HG02642 (cell line): ENCODE data around the gene LDLRAP1.
"Not testable (repeated sequence)": the region's sequence is repeated elsewhere in the genome, so short reads cannot be mapped to it uniquely, and the experiment has no call there.

Source experiments
- ATAC-seq: cut with Tn5 transposase; IDR thresholded peaks from one replicate; pipeline ENCODE4 v1.9.1; 2021; ENCODE audit warnings: mild to moderate bottlenecking; ENCODE audit not compliant: unreplicated experiment, poor library complexity

Gene LDLRAP1

GRCh38 chr1:25598879-25599278 lies 55.5 kb downstream of the LDLRAP1 start:
- ATAC-seq: no peak

GRCh38 chr1:25599969-25600610 lies 56.7 kb downstream of the LDLRAP1 start:
- ATAC-seq: no peak

- ATAC-seq: not testable (repeated sequence)
Observed at GRCh38 chr1:25600971-25601699, 57.7 kb downstream of the LDLRAP1 start.

DNA sequence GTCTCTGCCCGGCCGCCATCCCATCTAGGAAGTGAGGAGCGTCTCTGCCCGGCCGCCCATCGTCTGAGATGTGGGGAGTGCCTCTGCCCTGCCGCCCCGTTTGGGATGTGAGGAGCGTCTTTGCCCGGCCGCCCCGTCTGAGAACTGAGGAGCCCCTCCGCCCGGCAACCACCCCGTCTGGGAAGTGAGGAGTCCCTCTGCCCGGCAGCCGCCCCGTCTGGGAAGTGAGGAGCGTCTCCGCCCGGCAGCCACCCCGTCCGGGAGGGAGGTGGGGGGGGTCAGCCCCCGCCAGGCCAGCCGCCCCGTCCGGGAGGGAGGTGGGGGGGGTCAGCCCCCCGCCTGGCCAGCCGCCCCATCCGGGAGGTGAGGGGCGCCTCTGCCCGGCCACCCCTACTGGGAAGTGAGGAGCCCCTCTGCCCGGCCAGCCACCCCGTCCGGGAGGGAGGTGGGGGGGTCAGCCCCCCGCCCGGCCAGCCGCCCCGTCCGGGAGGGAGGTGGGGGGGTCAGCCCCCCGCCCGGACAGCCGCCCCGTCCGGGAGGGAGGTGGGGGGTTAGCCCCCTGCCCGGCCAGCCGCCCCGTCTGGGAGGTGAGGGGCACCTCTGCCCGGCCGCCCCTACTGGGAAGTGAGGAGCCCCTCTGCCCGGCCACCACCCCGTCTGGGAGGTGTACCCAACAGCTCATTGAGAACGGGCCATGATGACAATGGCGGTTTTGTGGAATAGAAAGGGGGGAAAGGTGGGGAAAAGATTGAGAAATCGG lies 60.6 kb downstream of the LDLRAP1 start:
- not testable (repeated sequence) for ATAC-seq

- ATAC-seq: no peak
Observed at GRCh38 chr1:25607123-25607522, 63.7 kb downstream of the LDLRAP1 start.

DNA sequence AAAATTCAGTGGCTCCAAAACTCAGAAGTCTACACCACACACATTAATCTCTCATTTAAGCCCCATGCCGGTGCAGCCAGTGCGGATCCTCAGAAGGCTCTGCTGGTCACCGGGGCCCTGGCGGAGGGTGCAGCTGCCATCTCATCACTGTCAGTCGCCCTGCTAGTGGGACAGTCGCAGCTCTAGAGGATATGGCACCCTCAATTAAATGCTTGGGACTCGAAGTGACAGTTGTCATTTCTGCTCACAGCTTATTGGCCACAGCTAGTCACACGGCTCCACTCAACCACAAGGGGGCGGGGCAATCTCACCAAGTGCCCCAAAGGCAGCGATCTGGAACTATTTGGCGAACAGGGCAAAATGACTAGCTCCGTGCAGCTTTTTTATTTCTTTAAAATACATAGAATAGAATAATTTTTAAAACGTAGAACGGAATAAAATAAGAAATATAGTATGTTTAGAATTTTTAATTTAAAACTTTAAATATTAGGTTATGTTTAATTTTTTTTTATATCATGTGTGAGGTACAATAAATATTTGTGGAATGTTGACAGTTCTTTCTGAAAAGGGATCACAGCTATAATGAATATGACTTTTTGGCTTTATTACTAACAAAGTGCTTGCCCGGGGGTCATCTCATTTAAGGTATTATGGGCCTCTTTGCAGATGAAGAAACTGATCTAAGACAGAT lies 65.2 kb downstream of the LDLRAP1 start:
- ATAC-seq: no peak

DNA sequence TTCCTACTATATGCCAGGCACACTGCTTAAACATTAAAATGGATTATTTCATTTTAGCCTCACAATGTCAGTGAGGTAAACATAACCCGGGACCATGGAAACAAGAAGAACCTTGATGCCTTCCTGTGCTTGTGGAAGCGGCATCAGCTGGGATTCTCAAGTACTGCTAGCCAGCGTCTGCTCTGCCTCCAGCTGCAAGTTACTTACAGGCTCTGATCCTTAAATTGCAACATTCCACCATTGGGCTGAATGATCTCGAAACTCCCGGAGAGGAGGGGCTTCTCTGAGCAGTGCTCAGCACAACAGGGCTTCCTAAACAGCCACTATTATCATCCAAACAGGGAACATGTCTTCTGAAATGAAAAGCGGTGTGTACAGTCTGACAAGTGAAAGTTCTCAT lies 66.5 kb downstream of the LDLRAP1 start:
- no peak for ATAC-seq

DNA sequence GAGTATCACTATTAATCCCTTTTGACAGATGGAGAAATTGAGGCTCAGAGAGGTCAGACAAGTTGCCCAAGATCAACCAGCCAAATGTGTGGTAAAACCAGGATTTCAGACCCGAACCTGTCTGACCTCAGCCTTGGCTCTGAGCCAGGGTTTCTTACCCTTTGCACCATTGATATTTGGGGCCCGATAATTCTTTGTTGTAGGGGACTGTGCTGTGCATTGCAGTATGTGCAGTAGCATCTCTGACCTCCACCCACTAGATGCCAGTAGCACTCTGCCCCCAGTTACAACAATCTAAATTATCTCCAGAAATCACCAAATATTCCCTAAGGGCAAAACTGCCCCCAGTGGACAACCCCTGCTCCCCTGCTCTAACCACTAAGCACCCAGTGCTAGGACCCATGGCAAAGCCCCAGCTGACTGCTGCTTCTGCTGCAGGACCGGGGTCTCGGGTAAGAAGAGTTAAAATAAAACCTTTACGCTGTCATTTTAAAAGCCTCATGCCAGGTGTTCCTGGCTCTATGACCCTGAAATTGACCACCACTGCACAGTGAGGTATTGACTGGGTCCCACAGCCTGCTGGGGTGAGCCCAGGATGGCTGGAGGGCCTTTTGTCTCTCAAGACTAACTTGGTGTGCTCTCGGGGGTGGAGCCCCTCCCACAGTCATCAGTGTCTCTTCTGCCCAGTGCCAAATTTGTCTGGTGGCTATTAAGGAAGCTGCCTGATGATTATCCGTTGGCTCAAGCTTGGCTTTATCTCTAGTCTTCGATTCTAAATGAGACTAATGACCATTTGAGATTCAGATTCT lies 67.6 kb downstream of the LDLRAP1 start:
- ATAC-seq: no peak

- no peak for ATAC-seq
Observed at GRCh38 chr1:25611843-25612242, 68.4 kb downstream of the LDLRAP1 start.

- ATAC-seq: no peak
Observed at GRCh38 chr1:25612421-25612820, 69.0 kb downstream of the LDLRAP1 start.

DNA sequence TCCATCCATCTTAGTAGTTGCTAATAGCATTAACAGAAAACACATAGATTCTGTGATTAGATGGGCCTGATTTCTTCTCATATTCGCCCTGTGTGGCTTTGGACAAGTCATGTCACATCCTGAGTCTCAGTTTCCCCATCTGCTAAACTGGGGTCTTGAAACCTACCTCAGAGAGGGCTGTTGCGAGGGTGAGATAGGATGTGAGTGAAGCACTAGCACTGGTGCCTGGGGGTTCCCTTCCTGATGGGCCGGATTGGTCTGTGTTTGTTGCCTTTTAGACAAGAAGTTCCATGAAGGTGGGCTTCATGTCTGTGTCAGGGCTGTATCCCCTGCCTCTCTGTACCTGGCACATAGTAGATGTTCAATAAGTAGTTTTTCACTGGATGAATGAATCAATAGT lies 69.7 kb downstream of the LDLRAP1 start:
- no peak for ATAC-seq

GRCh38 chr1:25614501-25615171 lies 71.2 kb downstream of the LDLRAP1 start:
- ATAC-seq: no peak

- no peak for ATAC-seq
Observed at GRCh38 chr1:25615172-25615541, 71.8 kb downstream of the LDLRAP1 start.

GRCh38 chr1:25615563-25616094 lies 72.2 kb downstream of the LDLRAP1 start:
- no peak for ATAC-seq

GRCh38 chr1:25616095-25616986 lies 72.9 kb downstream of the LDLRAP1 start, which contains the start of gene MAN1C1:
TSS of gene MAN1C1 (plus strand) at chr1:25616791. CDS start at chr1:25617798, 1,007 bp downstream.
- peak; percentile 74 for ATAC-seq

DNA sequence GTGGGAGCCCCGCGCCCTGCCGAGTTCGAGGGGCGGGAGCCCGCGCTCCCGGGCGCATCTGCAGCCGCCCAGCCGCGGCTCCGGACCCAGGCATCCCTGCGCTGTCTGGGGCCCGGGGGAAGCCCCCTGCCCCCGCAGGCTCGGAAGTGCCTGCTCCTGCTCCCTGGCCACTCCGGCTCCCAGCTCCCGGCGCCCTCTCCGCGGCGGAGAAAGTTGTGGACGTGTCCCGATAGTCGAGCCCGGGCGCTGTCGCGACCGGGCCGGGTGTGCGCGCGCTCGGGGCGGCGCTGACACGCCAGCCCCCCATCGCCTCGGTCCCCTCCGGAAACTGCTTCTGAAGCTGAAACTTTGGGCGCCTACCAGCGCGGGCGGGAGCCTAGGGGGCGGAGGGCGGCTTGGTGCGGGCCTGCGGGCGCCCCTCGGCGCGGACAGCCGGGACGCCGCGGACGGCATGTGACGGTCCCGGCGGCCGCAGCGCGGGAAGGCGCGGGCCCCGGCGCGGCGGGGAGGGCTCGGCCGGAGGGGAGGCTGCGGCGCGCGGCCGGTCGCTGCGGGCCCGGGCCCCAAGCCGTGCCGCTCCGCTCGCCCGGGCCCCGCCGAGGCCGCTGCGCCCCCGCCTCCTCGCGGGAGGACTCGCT lies 73.7 kb downstream of the LDLRAP1 start:
- peak; percentile 15 for ATAC-seq

DNA sequence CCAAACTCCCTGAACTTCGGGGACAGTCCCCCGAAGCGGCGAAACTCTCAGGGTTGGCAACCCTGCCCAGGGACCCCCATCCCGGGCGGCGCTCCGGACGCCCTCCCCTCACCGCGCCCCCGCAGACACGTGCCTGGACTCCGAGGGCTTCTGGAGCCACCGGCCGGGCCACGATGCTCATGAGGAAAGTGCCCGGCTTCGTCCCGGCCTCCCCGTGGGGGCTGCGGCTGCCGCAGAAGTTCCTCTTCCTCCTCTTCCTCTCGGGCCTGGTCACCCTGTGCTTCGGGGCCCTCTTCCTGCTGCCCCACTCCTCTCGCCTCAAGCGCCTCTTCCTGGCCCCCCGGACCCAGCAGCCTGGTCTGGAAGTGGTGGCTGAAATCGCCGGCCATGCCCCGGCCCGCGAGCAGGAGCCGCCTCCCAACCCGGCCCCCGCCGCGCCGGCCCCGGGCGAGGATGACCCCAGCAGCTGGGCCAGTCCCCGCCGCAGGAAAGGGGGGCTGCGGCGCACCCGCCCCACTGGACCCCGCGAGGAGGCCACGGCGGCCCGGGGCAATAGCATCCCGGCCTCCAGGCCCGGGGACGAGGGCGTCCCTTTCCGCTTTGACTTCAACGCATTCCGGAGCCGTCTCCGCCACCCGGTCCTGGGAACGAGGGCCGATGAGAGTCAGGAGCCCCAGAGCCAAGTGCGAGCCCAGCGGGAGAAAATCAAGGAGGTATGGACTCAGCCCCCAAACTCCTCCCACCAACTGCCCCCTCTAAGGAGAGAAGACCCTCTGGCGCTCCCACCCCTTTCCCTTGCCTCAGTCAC lies 74.4 kb downstream of the LDLRAP1 start:
- ATAC-seq: no peak
